IMR-90 (cell line): ENCODE data around the gene FCSK. TPM values are rescaled to one million over a fixed set of nuclear protein-coding genes. Genes with fewer than 3 reads are reported as not detected.

Experiments used
- ATAC-seq: fragments of 200-7000 bp; cut with Tn5 transposase; 2 replicates; pipeline ENCODE4 v1.9.1; 2020; ENCODE audit warnings: low read depth, mild to moderate bottlenecking, moderate library complexity
- BruUV-seq: library from RNA; stranded (reverse); fragments of 400-500 nt; replicated peaks from 2 replicates; lab custom pipeline; 2021; lab: Mats Ljungman, UMichigan
- CTCF ChIA-PET: fragments of 300-600 bp; formaldehyde crosslinking; extraction: SDS; loops from one replicate; lab custom pipeline; 2021; ENCODE audit warnings: antibody characterized with exemption; lab: Yijun Ruan, JAX
- POLR2A ChIA-PET: fragments of 300-600 bp; sonication (Branson Sonifier 250); formaldehyde crosslinking; loops from one replicate; lab custom pipeline; 2022; ENCODE audit warnings: antibody characterized with exemption; ENCODE audit not compliant: unreplicated experiment; lab: Charles Lee
- DNase-seq: peaks from one replicate; pipeline ENCODE4 v3.0.0; 2013
- H2AFZ ChIP-seq: replicated peaks from 2 replicates; pipeline ENCODE3; 2013; ENCODE audit warnings: low read length, mild to moderate bottlenecking; ENCODE audit not compliant: poor library complexity
- H2AK5ac ChIP-seq: 2 replicates; pipeline ENCODE4 v1.6.1; 2013; ENCODE audit warnings: low read depth, low read length, inconsistent platforms
- H2AK9ac ChIP-seq: replicated peaks from 2 replicates; pipeline ENCODE3; 2013; ENCODE audit warnings: mild to moderate bottlenecking, low read depth, low read length, moderate library complexity; ENCODE audit not compliant: poor library complexity
- H2BK120ac ChIP-seq: 2 replicates; pipeline ENCODE4 v1.6.1; 2013; ENCODE audit warnings: low read depth, low read length, inconsistent platforms
- H2BK15ac ChIP-seq: 3 replicates; pipeline ENCODE4 v1.6.1; 2013; ENCODE audit warnings: low read depth, low read length, inconsistent platforms
- H2BK20ac ChIP-seq: 2 replicates; pipeline ENCODE4 v1.6.1; 2013; ENCODE audit warnings: low read depth, mild to moderate bottlenecking, inconsistent platforms, low read length, moderate library complexity
- H2BK5ac ChIP-seq: 2 replicates; pipeline ENCODE4 v1.6.1; 2013; ENCODE audit warnings: mild to moderate bottlenecking, low read depth, low read length, inconsistent platforms; ENCODE audit not compliant: poor library complexity, severe bottlenecking
- H3K14ac ChIP-seq: replicated peaks from 2 replicates; pipeline ENCODE4 v1.6.1; 2013; ENCODE audit warnings: low read depth, low read length, inconsistent platforms
- H3K18ac ChIP-seq: 2 replicates; pipeline ENCODE4 v1.6.1; 2013; ENCODE audit warnings: low read depth, low read length, control low read depth
- H3K23ac ChIP-seq: 2 replicates; pipeline ENCODE4 v1.6.1; 2013; ENCODE audit warnings: low read depth, low read length, inconsistent platforms
- H3K27ac ChIP-seq: 2 replicates; pipeline ENCODE4 v1.5.1; 2013; ENCODE audit warnings: mild to moderate bottlenecking, control low read depth, low read length; ENCODE audit not compliant: insufficient read depth
- H3K27me3 ChIP-seq: 2 replicates; pipeline ENCODE4 v1.6.1; 2013; ENCODE audit warnings: low read length; ENCODE audit not compliant: control insufficient read depth, insufficient read depth
- H3K36me3 ChIP-seq: 2 replicates; pipeline ENCODE4 v1.6.1; 2013; ENCODE audit warnings: low read length, mixed read lengths; ENCODE audit not compliant: control insufficient read depth, insufficient read depth
- H3K4ac ChIP-seq: 2 replicates; pipeline ENCODE4 v1.6.1; 2013; ENCODE audit warnings: low read depth, low read length, inconsistent platforms
- H3K4me1 ChIP-seq: 2 replicates; pipeline ENCODE4 v1.6.1; 2013; ENCODE audit warnings: low read length, mixed read lengths; ENCODE audit not compliant: control insufficient read depth, insufficient read depth
- H3K4me2 ChIP-seq: 2 replicates; pipeline ENCODE4 v1.6.1; 2013; ENCODE audit warnings: low read depth, mild to moderate bottlenecking, control low read depth, low read length, moderate library complexity
- H3K4me3 ChIP-seq: 2 replicates; pipeline ENCODE4 v1.5.1; 2013; ENCODE audit warnings: low read depth, mild to moderate bottlenecking, control low read depth, low read length, moderate library complexity; ENCODE audit not compliant: insufficient read depth
- H3K56ac ChIP-seq: 2 replicates; pipeline ENCODE4 v1.6.1; 2013; ENCODE audit warnings: low read length, inconsistent platforms; ENCODE audit not compliant: insufficient read depth; ENCODE audit errors: extremely low read depth
- H3K79me1 ChIP-seq, 2 experiments: 2 replicates each; pipeline ENCODE4 v1.6.1; 2013; ENCODE audit warnings: low read length in 2 of 2, inconsistent platforms in 1 of 2, low read depth in 1 of 2
- H3K9ac ChIP-seq: 2 replicates; pipeline ENCODE4 v1.6.1; 2013; ENCODE audit warnings: low read depth, low read length, control low read depth
- H3K9me1 ChIP-seq: 2 replicates; pipeline ENCODE4 v1.6.1; 2013; ENCODE audit warnings: low read length, inconsistent platforms; ENCODE audit not compliant: insufficient read depth
- H3K9me3 ChIP-seq: 2 replicates; pipeline ENCODE4 v1.6.1; 2013; ENCODE audit warnings: low read length; ENCODE audit not compliant: control insufficient read depth, insufficient read depth
- H4K20me1 ChIP-seq: 2 replicates; pipeline ENCODE4 v1.6.1; 2013; ENCODE audit warnings: low read length, inconsistent platforms; ENCODE audit not compliant: insufficient read depth
- H4K5ac ChIP-seq: 2 replicates; pipeline ENCODE4 v1.6.1; 2013; ENCODE audit warnings: mild to moderate bottlenecking, low read depth, low read length, control low read depth
- H4K8ac ChIP-seq, 2 experiments: 2 replicates each; pipeline ENCODE4 v1.6.1; 2013; ENCODE audit warnings: low read depth in 2 of 2, low read length in 2 of 2, control low read depth in 1 of 2, inconsistent platforms in 1 of 2
- H4K91ac ChIP-seq: 2 replicates; pipeline ENCODE4 v1.6.1; 2013; ENCODE audit warnings: low read depth, low read length, inconsistent platforms; ENCODE audit not compliant: insufficient read depth
- BHLHE40 ChIP-seq: fragments of 150-350 bp; IDR thresholded peaks from 2 replicates; pipeline ENCODE4 v1.6.1; 2016; ENCODE audit warnings: mild to moderate bottlenecking, low read depth, low read length
- CEBPB ChIP-seq: IDR thresholded peaks from 2 replicates; pipeline ENCODE4 v1.6.1; 2012; ENCODE audit warnings: low read depth, low read length, improper control_type of control experiment
- MXI1 ChIP-seq: IDR thresholded peaks from 2 replicates; pipeline ENCODE4 v1.6.1; 2012; ENCODE audit warnings: low read depth, mild to moderate bottlenecking, low read length, moderate library complexity, borderline replicate concordance
- NFE2L2 ChIP-seq: fragments of 150-350 bp; IDR thresholded peaks from 2 replicates; pipeline ENCODE4 v1.6.1; 2016; ENCODE audit warnings: low read depth, mild to moderate bottlenecking, low read length
- POLR2A ChIP-seq: IDR thresholded peaks from 2 replicates; pipeline ENCODE4 v1.6.1; 2012; ENCODE audit warnings: mild to moderate bottlenecking, low read depth, low read length
- RAD21 ChIP-seq: IDR thresholded peaks from 2 replicates; pipeline ENCODE4 v1.6.1; 2012; ENCODE audit warnings: low read length, improper control_type of control experiment
- RFX5 ChIP-seq: IDR thresholded peaks from 2 replicates; pipeline ENCODE4 v1.8.0; 2012; ENCODE audit warnings: low read depth, mild to moderate bottlenecking, low read length, moderate library complexity
- SMC3 ChIP-seq: fragments of 150-350 bp; IDR thresholded peaks from 2 replicates; pipeline ENCODE4 v1.6.1; 2016; ENCODE audit warnings: low read depth, mild to moderate bottlenecking, antibody characterized with exemption, low read length, moderate library complexity
- WGBS, 2 experiments: methylation state at CpG; one replicate each; pipeline versions ENCODE4 v1.1.5 to v1.1.7; 2013; ENCODE audit warnings: missing lambda C conversion rate in 2 of 2; ENCODE audit not compliant: insufficient read length in 1 of 2; ENCODE audit errors: extremely low coverage in 2 of 2; 5-methylcytosine and 5-hydroxymethylcytosine counted together
- dilution Hi-C: fragments of 300-500 bp; cut with HindIII; formaldehyde crosslinking; loops from one replicate; pipeline ENCODE4 v1.14.3; 2018; ENCODE audit warnings: low sequenced_read_pairs; ENCODE audit not compliant: unreplicated experiment
- in situ Hi-C: fragments of 300-500 bp; cut with MboI; formaldehyde crosslinking; loops from 3 replicates; pipeline ENCODE4 v1.14.3; 2019; ENCODE audit warnings: low sequenced_read_pairs, inconsistent platforms, mixed read lengths
- intact Hi-C: fragments of 100-400 bp; cut with micrococcal nuclease; formaldehyde crosslinking; loops from 2 replicates; pipeline ENCODE4 v1.10.0; 2022
- polyA plus RNA-seq, 3 experiments: library from polyadenylated mRNA; depleted of rRNA; stranded (reverse); fragments of >200 nt; gene quantifications; 2 replicates each; pipeline ENCODE4 v1.2.3, GENCODE V29; 2012; ENCODE audit warnings: low replicate concordance in 1 of 3
- total RNA-seq: library from RNA; depleted of rRNA; stranded (reverse); fragments of >200 nt; gene quantifications from 2 replicates; pipeline ENCODE4 v1.2.3, GENCODE V29; 2012

The FCSK gene
- total and polyA plus RNA-seq, 2 of the 4 experiments (the other 2 are of a cell fraction), result 6.1 to 7.2 TPM

- no peak overlapping the region for H2BK120ac ChIP-seq
- H2AFZ ChIP-seq, result no peak overlapping the region
Measured at GRCh38 chr16:70467113-70467512, 12.7 kb downstream of the FCSK start.

More at GRCh38 chr16:70467113-70467512, 12.7 kb downstream of the FCSK start:
- Histone ChIP-seq H4K91ac (no peak overlapping the region), H4K20me1 (no peaks in the 10 kb centered on the region; the same call in 1 of the 2 replicates), H3K4me1 (peaks cover 2% of the 10 kb centered on the region; the same call in 1 of the 2 replicates), H4K5ac (no peak overlapping the region), H4K8ac (no peak overlapping the region), H3K27ac (no peak overlapping the region), H3K36me3 (peaks cover 12% of the 10 kb centered on the region), H3K9ac (no peak overlapping the region), H3K4me2 (no peak overlapping the region), H3K4me3 (no peak overlapping the region), H3K14ac (no peak overlapping the region), H2AK9ac (peak overlapping the region; percentile 78), H3K79me1 (no peaks in the 10 kb centered on the region), H3K9me3 (no peaks in the 10 kb centered on the region), H2BK5ac (no peak overlapping the region), H3K4ac (no peak overlapping the region), H2BK20ac (no peak overlapping the region), H3K9me1 (0 out of 2 replicates have a peak, but pooled peaks cover 2% of the 10 kb centered on the region), H3K18ac (no peak overlapping the region), H2AK5ac (no peak overlapping the region), H3K56ac (no peak overlapping the region), H3K27me3 (no peaks in the 10 kb centered on the region), H3K23ac (no peak overlapping the region), H2BK15ac (no peak overlapping the region)
- ChIA-PET CTCF (no interaction called here), POLR2A (no interaction called here)
- no TSS peak for BruUV-seq
- intact Hi-C loops (no loop called here), dilution Hi-C loops (no loop called here), in situ Hi-C loops (no loop called here)
- 20% methylated on average over 1 of the region's 11 CpGs; no CpG with 5 or more reads in 1 of the 2 experiments for WGBS, 2 experiments
- DNase-seq, result no peak
- ATAC-seq, result no peak
- TF ChIP-seq CEBPB, result no peak
- TF ChIP-seq NFE2L2, result no peak
- TF ChIP-seq MXI1, result no peak
- no peak for TF ChIP-seq SMC3
- no peak for TF ChIP-seq BHLHE40
- TF ChIP-seq RAD21, result no peak
- TF ChIP-seq POLR2A, result no peak
- TF ChIP-seq RFX5, result no peak
